ENCODE results near the gene THEM5.

- TF ChIP-seq POLR2AphosphoS5 (IDR thresholded peaks at IDR 0.05; ENCODE audit: borderline replicate concordance, low read depth, low read length) (no peak), EZH2 (IDR thresholded peaks at IDR 0.05) (no peak)
Measured at GRCh38 chr1:151864411-151864810, 10.9 kb upstream of the THEM5 start.
